8988T (cell line): ENCODE results near the gene C12orf57.

Experiments
- DNase-seq: peaks from one replicate; pipeline ENCODE4 v3.0.0; 2011

The C12orf57 gene

GRCh38 chr12:6955108-6956020, 11.5 kb downstream of the C12orf57 start:
- no peak for DNase-seq

- DNase-seq, result no peak
Measured at GRCh38 chr12:6956021-6956727, 12.4 kb downstream of the C12orf57 start.

GRCh38 chr12:6957151-6957701, 13.4 kb downstream of the C12orf57 start:
- DNase-seq, result no peak

GRCh38 chr12:6957741-6958608, 14.2 kb downstream of the C12orf57 start:
- no peak for DNase-seq

GRCh38 chr12:6958609-6959057, 14.8 kb downstream of the C12orf57 start:
- DNase-seq, result no peak

GRCh38 chr12:6959058-6959804, 15.4 kb downstream of the C12orf57 start:
- DNase-seq, result no peak

GRCh38 chr12:6959805-6960592, 16.2 kb downstream of the C12orf57 start:
- DNase-seq, result no peak

- no peak for DNase-seq
Measured at GRCh38 chr12:6960593-6961277, 16.9 kb downstream of the C12orf57 start.

GRCh38 chr12:6961278-6961694, 17.5 kb downstream of the C12orf57 start:
- no peak for DNase-seq

GRCh38 chr12:6961695-6962284, 18.0 kb downstream of the C12orf57 start:
- peak; percentile 73 for DNase-seq

- no peak for DNase-seq
Measured at GRCh38 chr12:6962285-6963015, 18.6 kb downstream of the C12orf57 start.

GRCh38 chr12:6963016-6963731, 19.4 kb downstream of the C12orf57 start:
- DNase-seq, result no peak

- DNase-seq, result no peak
Measured at GRCh38 chr12:6963791-6964413, 20.1 kb downstream of the C12orf57 start.

- no peak for DNase-seq
Measured at GRCh38 chr12:6964605-6965025, 20.8 kb downstream of the C12orf57 start.

GRCh38 chr12:6965026-6965661, 21.3 kb downstream of the C12orf57 start:
- peak; percentile 82 for DNase-seq

GRCh38 chr12:6965714-6966113, 21.9 kb downstream of the C12orf57 start:
- DNase-seq, result no peak

- no peak for DNase-seq
Measured at GRCh38 chr12:6966351-6966750, 22.5 kb downstream of the C12orf57 start.
